DMS79 (cell line): ENCODE measurements around the gene TAOK3.

Experiments
- DNase-seq: peaks from one replicate; lab custom pipeline; 2025; lab: John Stamatoyannopoulos, UW

TAOK3 gene

DNA sequence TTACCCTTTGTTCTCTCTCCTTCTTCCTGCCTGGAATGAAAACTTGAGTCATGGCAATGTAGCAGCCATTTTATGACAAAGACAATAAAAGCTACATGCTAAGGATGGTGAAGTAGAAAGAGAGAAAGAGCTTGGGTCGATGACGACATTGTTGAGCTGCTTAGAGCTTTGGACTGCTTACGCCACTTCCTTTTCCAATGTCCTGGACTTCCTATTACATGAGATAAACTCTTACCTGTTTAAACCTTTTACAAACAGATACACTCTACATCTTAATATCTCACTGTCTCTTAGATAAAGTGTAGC is 166.6 kb downstream of the TAOK3 start:
- no peak for DNase-seq

DNA sequence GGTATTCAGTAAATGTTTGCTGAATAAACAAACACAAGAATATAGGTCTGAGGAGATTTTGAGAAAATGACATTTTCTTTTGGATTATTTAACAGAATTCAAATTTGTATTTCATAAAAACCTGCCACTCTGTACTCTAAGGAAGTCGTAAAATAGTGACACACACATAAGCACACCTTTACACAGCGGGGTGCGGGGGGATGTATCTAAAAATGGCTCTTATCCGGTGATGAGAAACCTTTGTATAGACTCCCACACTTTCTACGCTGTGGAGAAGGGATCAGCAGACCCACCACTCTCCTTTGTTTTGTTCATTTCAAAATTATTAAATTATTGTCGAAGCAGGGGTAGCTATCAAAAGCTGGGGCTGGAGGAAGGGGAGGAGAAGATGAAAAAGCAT is 178.7 kb downstream of the TAOK3 start:
- DNase-seq: no peak

DNA sequence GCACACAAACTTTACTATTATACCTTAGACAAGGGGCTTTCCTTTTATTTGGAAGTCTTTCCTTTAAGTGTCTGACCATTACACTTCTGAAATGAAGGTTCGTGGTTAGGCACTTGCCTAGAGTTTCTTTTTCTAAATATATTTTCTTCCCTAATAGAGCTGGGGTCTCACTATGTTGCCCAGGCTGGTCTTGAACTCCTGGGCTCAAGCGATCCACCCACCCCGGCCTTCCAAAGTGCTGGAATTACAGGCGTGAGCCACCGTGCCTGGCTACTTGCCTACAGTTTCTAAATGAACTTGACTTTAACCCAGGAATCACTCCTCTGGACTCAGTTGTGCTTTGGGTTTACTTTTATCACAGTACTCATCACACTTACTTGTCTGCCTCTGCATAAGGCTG is 179.2 kb downstream of the TAOK3 start:
- no peak for DNase-seq

DNA sequence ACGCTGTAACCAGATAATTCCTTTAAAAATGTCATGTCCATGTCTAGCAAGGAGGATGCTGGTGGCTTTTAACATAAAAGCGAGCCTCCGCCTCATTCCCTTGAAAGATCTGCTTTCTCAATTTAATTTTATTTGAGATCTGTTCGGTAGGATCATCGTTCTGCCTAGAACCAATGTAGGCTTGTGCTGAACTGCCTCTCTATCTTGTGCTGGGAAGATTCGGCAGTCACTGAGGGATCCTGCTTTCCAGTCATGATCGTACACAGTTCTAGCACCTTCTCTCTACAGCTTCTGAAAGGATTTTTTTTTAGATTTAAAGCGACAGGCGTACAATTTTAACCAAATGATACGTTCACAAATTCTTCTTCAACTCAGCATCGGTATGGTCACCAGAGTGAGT is 182.4 kb downstream of the TAOK3 start:
- DNase-seq: no peak

DNA sequence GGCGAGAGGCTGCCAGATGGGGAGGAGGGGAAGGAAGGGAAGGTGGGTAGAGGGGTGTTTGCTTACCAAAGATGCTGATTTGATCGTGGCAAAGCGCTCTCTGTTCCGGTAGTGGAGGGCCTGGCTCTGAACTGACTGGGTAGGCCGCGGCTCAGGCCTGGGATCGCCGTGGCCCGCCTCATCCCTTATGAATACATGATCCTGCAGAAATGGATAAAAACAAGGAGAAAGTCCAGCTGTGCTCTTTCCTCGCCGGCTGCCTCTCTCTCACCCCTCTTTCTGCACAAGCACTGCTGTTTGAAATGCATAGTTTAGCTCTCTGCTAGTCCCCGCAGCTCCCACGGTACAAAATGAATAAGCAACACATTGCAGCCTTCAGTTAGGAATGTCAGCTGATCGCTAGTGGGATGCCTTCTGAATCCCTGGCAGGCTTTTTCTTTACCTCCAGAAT is 182.9 kb downstream of the TAOK3 start:
- DNase-seq: no peak

DNA sequence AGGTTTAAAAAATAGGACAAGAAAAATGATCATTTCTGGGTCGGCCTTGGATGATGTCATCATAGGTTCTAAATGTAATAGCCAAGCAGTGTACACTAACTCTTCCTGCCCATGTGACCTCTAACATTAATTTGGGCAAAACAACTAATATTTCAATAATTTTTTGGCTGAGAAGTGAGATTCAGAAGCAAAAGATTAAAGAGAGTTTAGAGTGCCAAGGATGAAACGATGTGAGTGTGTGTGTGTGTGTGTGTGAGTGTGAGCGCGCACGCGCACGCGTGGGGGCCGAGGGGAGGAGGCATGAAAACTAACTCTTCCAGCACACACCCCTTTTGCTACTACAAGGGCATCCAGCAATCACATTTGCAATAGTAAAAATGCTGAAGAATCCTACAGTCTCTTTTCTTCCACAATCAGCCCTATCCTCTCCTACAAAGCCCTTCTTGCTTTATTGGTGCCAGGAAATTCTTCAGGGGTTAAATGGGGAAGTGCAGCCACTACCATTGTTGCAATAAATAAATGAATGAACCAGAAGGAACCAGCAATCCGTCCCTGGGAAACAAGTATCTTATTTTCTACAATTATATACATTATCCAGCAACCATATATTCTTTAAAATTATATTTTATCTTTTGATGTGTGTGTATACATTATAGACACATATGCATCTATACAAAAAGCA is 183.9 kb downstream of the TAOK3 start:
- DNase-seq: no peak

DNA sequence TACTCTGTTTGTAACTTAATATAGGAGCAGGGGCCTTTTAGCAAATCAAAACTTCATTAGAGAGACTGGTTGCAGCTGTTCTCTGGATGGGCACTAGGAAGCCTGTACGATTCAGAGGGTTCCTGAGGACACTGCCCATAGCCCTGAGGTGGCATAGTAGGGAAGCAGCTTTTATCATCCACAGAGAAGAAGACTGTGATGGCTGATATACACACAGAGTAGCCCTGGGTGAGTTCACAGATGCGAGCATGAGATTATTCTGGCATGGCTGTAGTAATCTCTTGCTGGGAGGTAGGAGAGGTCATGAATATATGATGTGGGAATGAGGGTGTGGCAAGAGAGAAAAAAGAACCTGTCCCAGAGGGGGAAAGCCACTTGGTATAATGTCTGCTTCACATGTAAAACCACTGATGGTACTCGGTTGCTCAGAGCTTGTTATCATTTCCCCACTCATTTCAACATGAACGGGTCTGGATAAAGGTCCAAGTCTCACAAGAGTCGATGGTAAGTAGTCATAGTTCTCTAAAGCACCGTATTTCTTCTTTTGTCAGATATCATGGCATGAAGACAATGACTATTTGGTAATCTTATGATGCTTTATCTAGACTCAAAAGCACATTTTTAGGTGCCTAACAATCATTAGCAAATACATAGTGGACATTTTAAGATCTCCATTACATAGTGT is 184.8 kb downstream of the TAOK3 start:
- DNase-seq: no peak

DNA sequence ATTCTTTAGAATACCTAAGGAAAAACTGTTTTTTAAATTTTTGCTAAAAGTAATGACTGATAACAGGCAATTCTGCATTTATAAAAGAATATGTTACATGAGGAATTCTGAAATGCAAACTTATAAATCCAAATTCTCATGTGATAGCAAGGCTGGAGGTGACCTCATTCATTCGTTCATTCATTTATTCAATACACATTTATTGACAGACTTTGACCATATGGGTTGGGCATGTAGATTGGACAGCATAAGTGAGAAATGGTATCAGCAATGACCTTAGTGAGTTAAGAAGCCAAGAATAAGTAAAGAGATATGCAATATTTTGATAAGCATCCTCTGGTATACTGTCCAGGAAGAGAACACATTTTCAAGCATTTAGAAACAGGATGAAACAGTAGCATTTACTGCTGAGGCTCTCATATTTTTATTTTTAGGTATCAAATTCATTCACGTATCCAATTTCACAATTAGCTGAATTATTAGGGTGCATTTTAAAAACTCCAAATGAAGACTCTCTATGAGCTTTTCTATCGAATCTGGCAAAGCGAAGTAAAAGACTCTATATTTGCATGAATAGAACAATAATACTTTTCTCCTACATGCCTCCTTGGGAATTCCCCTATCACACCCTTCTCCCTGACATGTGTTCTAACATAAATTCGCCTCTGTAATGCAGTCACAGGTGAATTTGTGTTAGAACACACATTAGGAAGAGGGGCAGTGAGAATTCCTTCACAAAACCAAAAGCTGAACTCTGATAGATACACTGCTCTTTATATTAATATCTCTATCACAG is 186.9 kb downstream of the TAOK3 start:
- no peak for DNase-seq

DNA sequence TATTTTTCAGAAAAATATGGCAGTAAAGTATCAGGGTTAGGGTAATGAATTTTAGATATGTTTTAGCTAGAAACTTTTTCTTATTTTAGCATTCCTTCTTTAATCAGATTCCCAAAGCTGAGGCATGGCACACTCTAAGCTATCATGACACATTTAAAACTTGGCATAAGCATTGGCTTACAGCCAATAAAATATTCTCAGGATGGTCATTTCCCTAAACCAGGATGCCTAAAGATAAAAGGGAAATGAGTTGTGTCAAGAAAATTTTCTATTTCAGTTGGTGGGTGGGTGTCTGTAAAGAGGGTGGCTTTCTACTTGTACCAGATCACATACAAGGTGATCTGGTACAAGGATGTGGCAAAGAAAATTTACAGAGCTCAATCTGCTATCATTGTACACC is 189.0 kb downstream of the TAOK3 start:
- no peak for DNase-seq

DNA sequence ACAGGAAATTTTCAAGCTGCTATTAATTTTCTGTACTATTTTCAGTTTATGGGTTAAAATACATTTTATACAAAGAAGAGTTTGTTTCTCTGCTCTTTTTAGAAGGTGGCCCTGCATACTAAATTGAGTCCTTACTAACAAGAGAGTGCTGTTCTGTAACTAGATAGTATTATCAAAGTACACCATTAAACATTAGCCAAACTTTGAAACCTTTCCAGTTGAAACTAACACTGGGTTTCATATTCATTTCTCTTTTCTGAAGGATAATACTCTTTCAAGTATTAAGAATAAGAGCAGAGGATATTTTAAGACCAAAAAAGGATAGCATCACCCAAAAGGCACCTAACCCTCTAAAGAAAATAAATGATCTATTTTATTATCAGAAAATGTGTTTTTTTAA is 189.6 kb downstream of the TAOK3 start:
- no peak for DNase-seq

DNA sequence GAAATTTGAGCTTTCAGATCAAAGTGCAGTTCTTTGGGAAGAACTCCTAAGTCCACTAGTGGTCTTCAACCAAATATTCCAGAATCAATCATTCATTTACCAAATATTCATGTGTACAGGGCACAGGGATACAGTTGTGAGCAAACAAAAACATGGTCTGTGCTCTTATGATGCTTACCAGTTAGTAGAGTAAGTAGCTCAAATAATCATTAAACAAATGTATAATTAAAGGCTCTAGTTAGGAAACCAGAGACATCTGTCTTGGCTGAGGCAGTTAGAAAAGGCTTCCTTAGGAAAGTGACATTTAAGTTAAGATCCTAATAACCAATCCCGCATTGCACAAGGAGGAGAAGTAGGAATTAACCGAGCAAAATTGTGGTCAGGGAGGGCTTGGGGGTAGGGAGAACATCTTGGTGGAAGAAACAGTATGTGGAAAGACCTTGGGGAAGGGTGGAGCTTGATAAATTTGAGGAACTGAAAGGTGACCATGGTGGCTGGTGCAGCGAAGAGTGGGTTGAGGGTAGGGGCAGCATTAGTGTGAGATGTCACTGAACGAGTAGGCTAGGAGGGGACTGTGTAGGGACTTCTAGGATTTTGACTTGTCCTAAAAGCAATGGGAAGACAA is 196.8 kb downstream of the TAOK3 start:
- DNase-seq: no peak

DNA sequence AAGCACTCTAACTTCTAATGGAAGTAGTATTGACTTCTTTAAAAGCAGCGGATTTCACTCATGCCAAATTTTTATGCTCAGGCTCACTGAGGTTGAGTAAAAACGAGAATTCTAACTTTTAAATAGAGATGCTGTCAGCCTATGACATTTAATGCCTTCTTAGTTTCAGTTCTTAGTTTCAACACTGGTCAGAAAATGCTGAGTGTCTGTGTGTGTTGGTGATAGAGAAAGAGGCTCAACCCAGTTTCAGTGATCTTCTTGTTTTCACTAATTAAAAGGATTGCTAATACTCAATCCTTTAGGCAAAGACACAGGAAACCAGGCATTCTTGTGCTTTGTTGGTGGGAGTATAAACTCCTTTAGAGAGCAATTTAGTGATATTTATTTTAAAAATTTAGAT is 205.8 kb downstream of the TAOK3 start:
- no peak for DNase-seq

DNA sequence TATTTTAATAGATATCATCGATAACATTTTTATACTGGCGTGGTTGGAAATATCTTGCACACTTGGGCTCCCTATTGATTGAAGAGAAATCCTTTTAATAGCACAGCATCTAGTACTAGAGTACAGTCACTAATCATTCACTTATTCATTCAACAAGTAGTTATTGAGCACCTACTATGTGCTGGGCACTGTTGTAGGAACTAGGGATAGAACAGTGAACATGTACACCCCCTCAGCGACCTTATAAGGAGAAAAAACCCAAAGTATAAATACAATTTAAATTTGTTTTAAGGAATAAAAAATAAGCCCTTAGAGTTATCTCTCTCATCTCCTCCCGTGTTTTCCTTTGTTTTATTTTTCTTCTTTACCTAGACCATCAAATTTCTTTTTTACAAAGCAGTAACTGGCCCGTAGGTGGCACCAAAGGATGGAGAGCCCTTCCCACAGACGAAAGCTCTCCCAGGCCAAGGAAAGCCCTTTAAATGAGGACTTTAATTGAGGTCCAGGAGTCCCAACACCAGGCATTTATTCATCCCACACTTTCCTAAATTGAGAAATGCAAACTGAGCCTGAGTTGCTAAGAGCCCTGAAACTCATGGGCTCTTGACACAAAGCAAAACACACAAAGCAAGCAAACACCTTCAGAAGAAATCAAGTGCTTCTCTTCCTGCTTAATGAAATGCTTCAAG is 207.8 kb downstream of the TAOK3 start:
- no peak for DNase-seq

DNA sequence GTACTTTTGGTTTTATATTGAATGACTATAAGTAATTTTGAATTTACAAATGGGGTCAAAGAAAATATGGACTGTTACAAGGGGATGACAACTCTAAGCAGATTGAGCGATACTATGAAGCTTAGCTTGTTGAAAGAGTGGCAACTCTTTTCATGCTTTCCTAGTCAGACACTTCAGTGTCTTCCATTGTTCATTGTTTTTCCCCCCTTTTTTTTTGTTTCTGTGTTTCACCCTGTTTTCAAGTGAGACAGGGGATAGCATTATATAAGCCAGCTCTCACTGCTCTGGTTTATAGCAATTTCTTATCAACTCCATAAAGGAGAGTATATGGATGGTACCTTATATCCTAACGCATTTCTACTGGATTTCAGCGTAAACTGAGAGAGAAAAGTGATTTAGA is 212.2 kb downstream of the TAOK3 start:
- DNase-seq: no peak

DNA sequence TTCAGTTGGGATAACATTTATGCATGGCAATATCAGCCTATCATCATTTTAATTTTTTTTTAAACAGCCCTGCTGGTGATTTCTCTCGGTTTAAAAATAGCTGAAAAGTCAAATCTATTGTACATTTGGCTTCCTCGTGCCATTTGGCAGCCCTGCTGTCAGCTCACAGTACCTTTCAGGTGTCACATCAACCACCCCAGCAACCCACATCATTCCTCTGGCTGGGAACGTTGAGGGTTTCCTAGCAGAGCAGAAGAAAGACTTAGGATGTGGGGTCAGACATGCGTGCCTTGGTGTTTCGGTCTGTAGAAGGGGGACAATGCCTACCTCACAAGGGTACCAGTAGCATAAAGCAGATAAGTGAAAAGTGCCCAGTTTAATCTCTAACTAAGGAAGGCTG is 221.0 kb downstream of the TAOK3 start:
- DNase-seq: no peak

DNA sequence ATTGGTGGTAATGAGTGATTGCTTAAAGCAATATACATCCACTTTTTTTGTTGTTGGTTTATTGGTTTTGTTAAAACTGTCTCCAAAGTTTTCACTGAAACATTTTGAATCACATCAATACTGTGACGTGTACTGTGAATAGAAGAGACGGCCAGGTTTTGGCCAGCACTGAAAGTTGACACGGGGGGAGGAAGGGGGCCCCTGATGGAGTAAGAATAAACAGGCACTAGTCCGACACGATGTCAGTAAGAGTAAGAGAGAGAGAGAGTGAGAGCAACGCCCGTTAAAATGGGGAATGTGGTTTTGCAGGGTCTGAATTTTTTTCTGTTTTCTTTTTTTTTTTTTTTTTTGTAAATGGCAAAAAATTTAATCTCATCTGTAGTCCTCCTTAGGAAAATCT is 222.1 kb downstream of the TAOK3 start:
- no peak for DNase-seq

DNA sequence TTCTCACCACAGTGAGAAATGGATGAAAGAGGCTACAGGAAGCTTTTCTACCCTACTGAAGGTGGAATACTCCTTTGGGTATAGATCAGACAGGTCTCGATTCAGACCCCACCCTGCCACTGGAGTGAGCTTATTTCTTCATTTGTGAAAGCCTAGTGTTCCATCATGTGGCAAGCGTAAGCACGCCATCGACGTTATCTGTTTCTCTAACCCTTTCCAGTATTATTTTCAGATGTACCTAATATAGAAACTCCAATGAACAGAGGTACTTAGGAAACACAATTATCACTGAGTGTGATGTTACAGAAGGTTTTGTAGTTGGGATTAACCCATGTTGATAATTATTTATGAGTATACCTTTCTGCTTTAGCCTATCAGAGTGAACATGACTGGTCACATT is 224.4 kb downstream of the TAOK3 start:
- DNase-seq: no peak

DNA sequence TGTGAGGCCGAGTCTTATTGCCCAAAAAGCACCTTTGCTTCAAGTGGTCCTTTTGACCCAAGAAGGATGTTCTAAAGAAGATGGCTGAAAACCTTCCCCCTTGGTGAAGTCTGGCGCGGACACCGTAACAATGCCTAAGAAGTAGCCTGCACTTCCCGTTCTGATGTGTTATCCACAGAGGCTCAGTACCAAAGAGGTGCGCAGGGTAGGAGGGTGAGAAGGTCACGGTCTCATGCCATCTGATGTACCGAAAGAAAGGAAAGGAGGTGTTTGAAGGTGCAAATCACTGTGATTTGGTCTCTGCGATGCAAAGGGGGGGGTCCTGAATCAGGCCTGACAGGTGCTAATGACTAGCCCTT is 226.9 kb downstream of the TAOK3 start:
- DNase-seq: no peak

DNA sequence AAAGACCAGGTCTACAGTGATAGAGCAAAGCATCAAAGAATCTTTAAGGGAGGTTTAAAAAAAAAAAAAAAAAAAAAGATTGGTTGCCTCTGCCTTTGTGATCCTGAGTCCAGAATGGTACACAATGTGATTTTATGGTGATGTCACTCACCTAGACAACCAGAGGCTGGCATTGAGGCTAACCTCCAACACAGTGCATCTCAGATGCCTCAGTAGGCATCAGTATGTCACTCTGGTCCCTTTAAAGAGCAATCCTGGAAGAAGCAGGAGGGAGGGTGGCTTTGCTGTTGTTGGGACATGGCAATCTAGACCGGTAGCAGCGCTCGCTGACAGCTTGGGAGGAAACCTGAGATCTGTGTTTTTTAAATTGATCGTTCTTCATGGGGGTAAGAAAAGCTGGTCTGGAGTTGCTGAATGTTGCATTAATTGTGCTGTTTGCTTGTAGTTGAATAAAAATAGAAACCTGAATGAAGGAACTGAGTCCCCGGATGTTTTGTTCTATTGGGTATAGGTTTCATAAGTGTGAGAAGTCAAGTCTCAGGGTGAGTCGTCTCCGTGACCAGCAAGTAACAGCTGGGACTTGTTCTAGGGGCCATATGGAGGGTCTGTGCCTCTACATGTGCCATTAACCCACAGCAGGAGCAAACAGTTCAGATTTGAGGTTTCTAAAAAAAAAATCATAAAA is 227.5 kb downstream of the TAOK3 start:
- DNase-seq: no peak

DNA sequence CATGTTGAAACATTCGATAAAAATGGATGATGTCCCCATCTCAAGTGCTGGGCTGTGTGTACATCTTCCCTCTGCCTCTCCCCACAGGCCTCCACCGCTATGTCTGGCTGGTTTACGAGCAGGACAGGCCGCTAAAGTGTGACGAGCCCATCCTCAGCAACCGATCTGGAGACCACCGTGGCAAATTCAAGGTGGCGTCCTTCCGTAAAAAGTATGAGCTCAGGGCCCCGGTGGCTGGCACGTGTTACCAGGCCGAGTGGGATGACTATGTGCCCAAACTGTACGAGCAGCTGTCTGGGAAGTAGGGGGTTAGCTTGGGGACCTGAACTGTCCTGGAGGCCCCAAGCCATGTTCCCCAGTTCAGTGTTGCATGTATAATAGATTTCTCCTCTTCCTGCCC is 228.2 kb downstream of the TAOK3 start:
- no peak for DNase-seq

DNA sequence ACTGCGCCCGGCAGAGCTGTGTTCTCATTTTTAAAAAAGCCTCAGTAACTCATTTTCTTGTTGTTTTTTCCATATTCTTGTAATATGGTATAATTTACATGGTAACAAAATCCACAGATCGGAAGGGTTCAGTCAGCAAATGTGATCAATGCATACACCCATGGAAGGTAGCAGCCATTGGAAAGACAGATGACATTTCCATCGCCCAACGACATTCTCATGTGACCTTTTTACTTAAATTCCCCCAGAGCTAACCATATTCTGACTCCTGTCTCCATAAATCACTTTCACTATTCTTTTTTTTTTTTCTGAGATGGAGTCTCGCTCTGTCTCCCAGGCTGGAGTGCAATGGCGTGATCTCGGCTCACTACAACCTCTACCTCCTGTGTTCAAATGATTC is 231.9 kb downstream of the TAOK3 start:
- DNase-seq: no peak

DNA sequence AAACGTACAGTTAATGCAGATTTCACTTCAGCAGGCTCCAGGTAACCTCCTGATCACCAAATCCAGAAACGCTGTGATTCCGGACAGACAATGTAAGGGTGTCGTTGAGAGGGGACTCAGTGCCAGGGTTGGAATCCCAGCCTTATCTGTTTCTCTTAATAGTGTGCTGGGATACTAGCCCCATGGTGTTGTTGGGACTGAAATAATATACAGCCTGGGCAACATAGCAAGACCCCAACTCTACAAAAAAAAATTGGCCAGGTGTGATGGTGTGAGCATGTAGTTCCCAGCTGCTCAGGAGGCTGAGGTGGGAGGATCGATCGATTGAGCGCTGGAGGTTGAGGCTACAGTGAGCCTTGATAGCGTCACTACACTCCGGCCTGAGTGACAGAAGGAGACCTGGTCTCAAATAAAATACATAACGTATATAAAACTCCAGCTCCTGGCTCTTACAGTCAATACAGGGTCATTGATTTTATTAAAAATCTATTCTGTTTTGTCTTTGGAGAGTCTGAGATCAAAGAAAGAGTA is 235.5 kb downstream of the TAOK3 start:
- DNase-seq: no peak
